Nephron progenitor cell (in vitro differentiated cells): ENCODE results near the gene NKX6-2.

Source experiments
- DNase-seq: peaks from one replicate; pipeline ENCODE4 v3.0.0; 2021
- H3K27ac Mint-ChIP-seq: 2 replicates; pipeline ENCODE4 v1.8.0; 2021; ENCODE audit warnings: mild to moderate bottlenecking, moderate library complexity, mixed read lengths
- H3K27me3 Mint-ChIP-seq: 2 replicates; pipeline ENCODE4 v1.8.0; 2021; ENCODE audit warnings: mild to moderate bottlenecking, low read depth, mixed read lengths; ENCODE audit not compliant: poor library complexity
- H3K36me3 Mint-ChIP-seq: 2 replicates; pipeline ENCODE4 v1.8.0; 2021; ENCODE audit warnings: low read depth, mixed read lengths
- H3K4me1 Mint-ChIP-seq: 2 replicates; pipeline ENCODE4 v1.8.0; 2021; ENCODE audit warnings: mixed read lengths
- H3K4me3 Mint-ChIP-seq: 2 replicates; pipeline ENCODE4 v1.8.0; 2021; ENCODE audit warnings: mild to moderate bottlenecking, moderate library complexity, mixed read lengths
- H3K9me3 Mint-ChIP-seq: 2 replicates; pipeline ENCODE4 v1.8.0; 2021; ENCODE audit warnings: mild to moderate bottlenecking, moderate library complexity, mixed read lengths
- CTCF ChIP-seq: fragments of 200-600 bp; sonication (generic); IDR thresholded peaks from 2 replicates; pipeline ENCODE4 v1.5.0; 2021; ENCODE audit warnings: antibody characterized with exemption

The NKX6-2 gene

GRCh38 chr10:132783165-132783939 lies 2.6 kb downstream of the NKX6-2 start:
- no peak for TF ChIP-seq CTCF
- H3K9me3 Mint-ChIP-seq = no peaks in the 10 kb centered on the region
- peaks cover 22% of the 10 kb centered on the region for H3K4me1 Mint-ChIP-seq
- H3K4me3 Mint-ChIP-seq = peak overlapping the region; percentile 68
- H3K27ac Mint-ChIP-seq = no peak overlapping the region
- H3K27me3 Mint-ChIP-seq = peaks cover 70% of the 10 kb centered on the region
- peak; percentile 41 for DNase-seq
- H3K36me3 Mint-ChIP-seq = peaks cover 18% of the 10 kb centered on the region

- TF ChIP-seq CTCF = no peak
- Mint-ChIP-seq H3K36me3 (peaks cover 18% of the 10 kb centered on the region), H3K27ac (no peak overlapping the region), H3K9me3 (no peaks in the 10 kb centered on the region), H3K4me1 (peaks cover 22% of the 10 kb centered on the region), H3K27me3 (peaks cover 59% of the 10 kb centered on the region), H3K4me3 (no peak overlapping the region)
- no peak for DNase-seq
Observed at GRCh38 chr10:132781556-132781955, 4.4 kb downstream of the NKX6-2 start.

- Mint-ChIP-seq H3K27me3 (peaks cover 54% of the 10 kb centered on the region), H3K27ac (no peak overlapping the region), H3K36me3 (peaks cover 18% of the 10 kb centered on the region), H3K9me3 (no peaks in the 10 kb centered on the region), H3K4me1 (peaks cover 22% of the 10 kb centered on the region), H3K4me3 (no peak overlapping the region)
- DNase-seq = no peak
- no peak for TF ChIP-seq CTCF
Observed at GRCh38 chr10:132780356-132780755, 5.6 kb downstream of the NKX6-2 start.

- Mint-ChIP-seq H3K4me1 (peaks cover 22% of the 10 kb centered on the region), H3K27ac (no peak overlapping the region), H3K36me3 (peaks cover 18% of the 10 kb centered on the region), H3K9me3 (no peaks in the 10 kb centered on the region), H3K27me3 (peaks cover 47% of the 10 kb centered on the region), H3K4me3 (no peak overlapping the region)
- peak; percentile 35 for DNase-seq
- no peak for TF ChIP-seq CTCF
Observed at GRCh38 chr10:132779549-132780294, 6.2 kb downstream of the NKX6-2 start.

- H3K4me3 Mint-ChIP-seq = no peak overlapping the region
- peaks cover 7% of the 10 kb centered on the region for H3K9me3 Mint-ChIP-seq
- H3K27ac Mint-ChIP-seq = no peak overlapping the region
- H3K27me3 Mint-ChIP-seq = peaks cover 30% of the 10 kb centered on the region
- H3K4me1 Mint-ChIP-seq = peaks cover 11% of the 10 kb centered on the region
- TF ChIP-seq CTCF = no peak
- no peak for DNase-seq
- H3K36me3 Mint-ChIP-seq = peaks cover 21% of the 10 kb centered on the region
Observed at GRCh38 chr10:132777441-132777840, 8.5 kb downstream of the NKX6-2 start.
